ENCODE data around the gene ZNF639. TPM values are rescaled to one million over a fixed set of nuclear protein-coding genes. Genes with fewer than 3 reads are reported as not detected.

The ZNF639 gene
- total and polyA plus RNA-seq, 2 of the 13 experiments (the other 11 are each of a cell fraction or from before 2014, with no cell fraction given), result 11.6 to 42.4 TPM

DNA sequence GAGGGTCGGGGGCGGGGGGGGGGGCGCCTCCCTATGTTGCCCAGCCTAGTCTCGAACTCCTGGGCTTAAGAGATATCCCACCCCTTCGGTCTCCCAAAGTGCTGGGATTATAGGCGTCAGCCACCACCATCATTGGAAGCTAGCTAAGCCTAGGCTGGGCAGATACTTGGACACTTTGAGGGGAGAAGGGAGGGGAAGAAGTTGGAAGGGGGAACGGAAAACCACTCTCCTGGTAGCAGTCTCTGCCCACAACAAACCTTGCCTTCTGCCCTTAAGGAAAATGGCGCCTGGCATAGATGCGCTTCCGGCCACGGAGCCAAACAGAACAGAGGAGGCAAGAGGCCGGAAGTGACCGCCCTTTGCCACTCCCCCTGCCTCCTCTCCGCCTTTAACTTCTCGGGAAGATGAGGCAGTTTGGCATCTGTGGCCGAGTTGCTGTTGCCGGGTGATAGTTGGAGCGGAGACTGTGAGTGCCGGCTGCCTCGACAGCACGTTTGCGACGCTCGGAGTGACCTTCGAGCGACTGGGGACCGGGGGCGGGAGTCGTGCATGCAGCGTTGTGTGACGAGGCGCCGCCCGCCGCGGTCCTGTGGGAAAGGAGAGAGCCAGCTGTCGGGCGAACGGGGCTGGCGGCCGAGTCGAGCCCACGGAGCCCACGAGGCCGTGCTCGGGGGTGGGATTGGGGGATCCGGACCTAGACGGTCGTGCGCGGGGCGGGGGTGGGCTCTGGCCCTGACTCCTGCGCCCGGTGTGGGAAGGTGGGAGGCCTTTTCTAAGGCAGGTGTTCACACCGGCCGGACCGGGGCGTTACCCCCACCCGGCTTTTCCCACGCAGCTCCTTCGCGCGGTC, 24.7 kb downstream of the ZNF639 start, which contains the start of gene MFN1 (continued):
- TF ChIP-seq ZNF430 (CRISPR knock-in tag; IDR thresholded peaks at IDR 0.05) (peak; percentile 68; the same call in 1 of the 2 replicates), GABPB1 (CRISPR knock-in tag; IDR thresholded peaks at IDR 0.05) (peak; percentile 96), ZNF329 (CRISPR knock-in tag; IDR thresholded peaks at IDR 0.05; ENCODE audit: low read depth) (no peak), MAFG (CRISPR knock-in tag; IDR thresholded peaks at IDR 0.05) (no peak), ZNF260 (CRISPR knock-in tag; IDR thresholded peaks at IDR 0.05; ENCODE audit: borderline replicate concordance, low read depth) (no peak), ZNF253 (CRISPR knock-in tag; IDR thresholded peaks at IDR 0.05; ENCODE audit: borderline replicate concordance) (no peak), NBN (conservative IDR thresholded peaks at IDR 0.05) (no peak), EP300 (IDR thresholded peaks at IDR 0.05; ENCODE audit: low read depth in 2 of 2, low read length in 2 of 2) (no peak), EP300 (CRISPR knock-in tag; IDR thresholded peaks at IDR 0.05; ENCODE audit: borderline replicate concordance) (peak; percentile 38; the same call in 1 of the 2 replicates), ZBTB20 (CRISPR knock-in tag; IDR thresholded peaks at IDR 0.05; ENCODE audit: borderline replicate concordance, low read depth) (peak; percentile 23; the same call in 1 of the 2 replicates), HMGA1 (CRISPR knock-in tag; conservative IDR thresholded peaks at IDR 0.05) (no peak), DNMT1 (CRISPR knock-in tag; IDR thresholded peaks at IDR 0.05) (no peak), ZSCAN29 (CRISPR knock-in tag; conservative IDR thresholded peaks at IDR 0.05) (no peak), FOXC1 (CRISPR knock-in tag; IDR thresholded peaks at IDR 0.05; ENCODE audit: borderline replicate concordance) (no peak), ZNF121 (CRISPR knock-in tag; IDR thresholded peaks at IDR 0.05) (no peak), RARA (CRISPR knock-in tag; IDR thresholded peaks at IDR 0.05) (0 out of 2 replicates have a peak, but pooled peaks have one; percentile 4), ZNF724P (CRISPR knock-in tag; IDR thresholded peaks at IDR 0.05; ENCODE audit: borderline replicate concordance) (no peak), NFRKB (IDR thresholded peaks at IDR 0.05) (0 out of 2 replicates have a peak, but pooled peaks have one; percentile 3), BRCA1 (CRISPR knock-in tag; IDR thresholded peaks at IDR 0.05) (no peak), ZBTB21 (CRISPR knock-in tag; IDR thresholded peaks at IDR 0.05) (peak; percentile 29; the same call in 1 of the 2 replicates), NPAS2 (CRISPR knock-in tag; IDR thresholded peaks at IDR 0.05; ENCODE audit: borderline replicate concordance) (no peak), HOXA9 (CRISPR knock-in tag; IDR thresholded peaks at IDR 0.05; ENCODE audit: borderline replicate concordance) (no peak)
- TF ChIP-seq, protein P1, sequence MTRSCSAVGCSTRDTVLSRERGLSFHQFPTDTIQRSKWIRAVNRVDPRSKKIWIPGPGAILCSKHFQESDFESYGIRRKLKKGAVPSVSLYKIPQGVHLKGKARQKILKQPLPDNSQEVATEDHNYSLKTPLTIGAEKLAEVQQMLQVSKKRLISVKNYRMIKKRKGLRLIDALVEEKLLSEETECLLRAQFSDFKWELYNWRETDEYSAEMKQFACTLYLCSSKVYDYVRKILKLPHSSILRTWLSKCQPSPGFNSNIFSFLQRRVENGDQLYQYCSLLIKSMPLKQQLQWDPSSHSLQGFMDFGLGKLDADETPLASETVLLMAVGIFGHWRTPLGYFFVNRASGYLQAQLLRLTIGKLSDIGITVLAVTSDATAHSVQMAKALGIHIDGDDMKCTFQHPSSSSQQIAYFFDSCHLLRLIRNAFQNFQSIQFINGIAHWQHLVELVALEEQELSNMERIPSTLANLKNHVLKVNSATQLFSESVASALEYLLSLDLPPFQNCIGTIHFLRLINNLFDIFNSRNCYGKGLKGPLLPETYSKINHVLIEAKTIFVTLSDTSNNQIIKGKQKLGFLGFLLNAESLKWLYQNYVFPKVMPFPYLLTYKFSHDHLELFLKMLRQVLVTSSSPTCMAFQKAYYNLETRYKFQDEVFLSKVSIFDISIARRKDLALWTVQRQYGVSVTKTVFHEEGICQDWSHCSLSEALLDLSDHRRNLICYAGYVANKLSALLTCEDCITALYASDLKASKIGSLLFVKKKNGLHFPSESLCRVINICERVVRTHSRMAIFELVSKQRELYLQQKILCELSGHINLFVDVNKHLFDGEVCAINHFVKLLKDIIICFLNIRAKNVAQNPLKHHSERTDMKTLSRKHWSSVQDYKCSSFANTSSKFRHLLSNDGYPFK (CRISPR knock-in tag; IDR thresholded peaks at IDR 0.05; ENCODE audit: borderline replicate concordance), result peak; percentile 84; the same call in 1 of the 2 replicates
- TF ChIP-seq, protein P2, sequence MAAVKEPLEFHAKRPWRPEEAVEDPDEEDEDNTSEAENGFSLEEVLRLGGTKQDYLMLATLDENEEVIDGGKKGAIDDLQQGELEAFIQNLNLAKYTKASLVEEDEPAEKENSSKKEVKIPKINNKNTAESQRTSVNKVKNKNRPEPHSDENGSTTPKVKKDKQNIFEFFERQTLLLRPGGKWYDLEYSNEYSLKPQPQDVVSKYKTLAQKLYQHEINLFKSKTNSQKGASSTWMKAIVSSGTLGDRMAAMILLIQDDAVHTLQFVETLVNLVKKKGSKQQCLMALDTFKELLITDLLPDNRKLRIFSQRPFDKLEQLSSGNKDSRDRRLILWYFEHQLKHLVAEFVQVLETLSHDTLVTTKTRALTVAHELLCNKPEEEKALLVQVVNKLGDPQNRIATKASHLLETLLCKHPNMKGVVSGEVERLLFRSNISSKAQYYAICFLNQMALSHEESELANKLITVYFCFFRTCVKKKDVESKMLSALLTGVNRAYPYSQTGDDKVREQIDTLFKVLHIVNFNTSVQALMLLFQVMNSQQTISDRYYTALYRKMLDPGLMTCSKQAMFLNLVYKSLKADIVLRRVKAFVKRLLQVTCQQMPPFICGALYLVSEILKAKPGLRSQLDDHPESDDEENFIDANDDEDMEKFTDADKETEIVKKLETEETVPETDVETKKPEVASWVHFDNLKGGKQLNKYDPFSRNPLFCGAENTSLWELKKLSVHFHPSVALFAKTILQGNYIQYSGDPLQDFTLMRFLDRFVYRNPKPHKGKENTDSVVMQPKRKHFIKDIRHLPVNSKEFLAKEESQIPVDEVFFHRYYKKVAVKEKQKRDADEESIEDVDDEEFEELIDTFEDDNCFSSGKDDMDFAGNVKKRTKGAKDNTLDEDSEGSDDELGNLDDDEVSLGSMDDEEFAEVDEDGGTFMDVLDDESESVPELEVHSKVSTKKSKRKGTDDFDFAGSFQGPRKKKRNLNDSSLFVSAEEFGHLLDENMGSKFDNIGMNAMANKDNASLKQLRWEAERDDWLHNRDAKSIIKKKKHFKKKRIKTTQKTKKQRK (IDR thresholded peaks at IDR 0.05; ENCODE audit: low read length), result no peak
